Activated CD4-positive, alpha-beta T cell treated with anti-CD3 and anti-CD28 coated beads for 48 hours (primary cell): Measurements from ENCODE around the gene SYT14.
"Not testable (repeated sequence)": the region's sequence is repeated elsewhere in the genome, so short reads cannot be mapped to it uniquely, and the experiment has no call there.

Experiments used
- DNase-seq: peaks from one replicate; pipeline ENCODE4 v3.0.0-alpha.2; 2020

Gene SYT14

DNA sequence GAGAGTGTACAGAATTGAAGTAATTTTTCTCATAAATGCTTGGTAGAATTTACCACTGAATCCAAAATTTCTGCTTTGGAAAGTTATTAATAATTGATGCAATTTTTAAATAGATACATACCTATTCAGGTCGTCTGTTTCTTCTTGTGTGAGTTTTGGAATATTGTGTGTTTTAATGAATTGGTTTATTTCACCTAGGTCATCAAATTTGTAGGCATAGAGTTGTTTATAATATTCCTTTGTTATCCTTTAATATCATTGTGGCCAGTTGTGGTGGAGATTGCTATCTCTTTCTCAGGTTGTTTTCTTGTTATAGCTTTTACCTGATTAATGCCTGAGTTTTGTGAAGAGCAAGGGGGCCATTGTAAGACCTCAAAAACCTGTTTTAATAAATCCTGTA lies 93.5 kb downstream of the SYT14 start:
- DNase-seq = no peak

DNA sequence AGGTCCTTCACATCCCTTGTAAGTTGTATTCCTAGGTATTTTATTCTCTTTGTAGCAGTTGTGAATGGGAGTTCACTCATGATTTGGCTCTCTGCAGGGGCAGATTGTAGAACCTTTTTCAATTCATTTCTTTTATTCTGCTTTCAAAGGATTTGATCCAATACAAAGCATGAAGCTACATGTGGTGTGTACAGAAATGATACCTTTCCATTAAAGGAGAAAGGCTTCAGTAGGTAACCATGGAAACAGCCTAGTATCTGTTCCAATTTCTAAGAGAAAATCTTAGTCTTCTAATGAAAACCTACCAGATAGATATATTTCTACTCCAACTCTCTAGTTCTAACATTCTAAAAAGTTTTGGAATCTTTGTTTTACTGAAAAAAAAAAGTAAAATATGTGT lies 105.0 kb downstream of the SYT14 start:
- DNase-seq = no peak

DNA sequence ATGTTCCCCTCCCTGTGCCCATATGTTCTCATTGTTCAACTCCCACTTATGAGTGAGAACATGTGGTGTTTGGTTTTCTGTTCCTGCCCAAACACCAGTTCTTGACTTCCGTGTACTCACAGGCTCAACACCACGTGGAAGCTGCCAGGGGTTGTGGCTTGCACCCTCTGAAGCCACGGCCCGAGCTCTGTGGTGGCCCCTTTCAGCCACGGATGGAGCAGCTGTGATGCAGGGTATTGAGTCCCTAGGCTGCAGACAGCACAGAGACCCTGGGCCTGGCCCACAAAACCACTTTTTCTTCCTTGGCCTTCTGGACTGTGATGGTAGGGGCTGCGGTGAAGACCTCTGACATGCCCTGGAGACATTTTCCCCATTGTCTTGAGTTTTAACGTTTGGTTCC lies 111.6 kb downstream of the SYT14 start:
- DNase-seq = no peak

DNA sequence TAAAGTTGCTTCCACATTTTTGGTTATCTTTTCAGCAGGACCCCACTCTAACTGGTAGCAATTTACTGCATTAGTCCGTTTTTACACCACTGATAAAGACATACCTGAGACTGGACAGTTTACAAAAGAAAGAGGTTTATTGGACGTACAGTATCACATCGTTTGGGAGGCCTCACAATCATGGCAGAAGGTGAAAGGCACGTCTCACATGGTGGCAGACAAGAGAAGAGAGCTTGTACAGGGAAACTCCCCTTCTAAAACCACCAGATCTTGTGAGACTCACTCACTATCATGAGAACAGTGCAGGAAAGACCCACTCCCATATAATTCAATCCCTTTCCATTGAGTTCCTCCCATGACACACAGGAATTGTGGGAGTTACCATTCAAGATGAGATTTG lies 112.5 kb downstream of the SYT14 start:
- DNase-seq = not testable (repeated sequence)

DNA sequence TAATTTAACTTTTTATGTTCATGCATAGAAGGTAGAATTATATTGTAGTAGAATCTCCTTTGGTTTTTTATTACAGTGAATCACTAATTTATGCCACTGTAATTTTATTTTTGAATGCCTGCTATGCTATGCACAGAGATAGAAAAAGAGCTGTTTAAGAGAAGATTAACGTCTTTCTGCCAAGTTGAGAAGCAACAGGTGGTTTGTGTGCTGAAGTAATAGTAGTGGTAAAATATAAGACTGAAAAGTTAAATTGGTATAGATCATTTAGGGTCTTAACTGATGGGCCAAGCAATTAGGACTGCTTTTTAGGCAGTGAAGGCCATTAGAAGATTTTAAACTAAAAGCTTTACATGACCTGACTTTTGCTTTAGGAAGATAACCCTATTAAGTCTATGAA lies 115.1 kb downstream of the SYT14 start:
- DNase-seq = no peak

DNA sequence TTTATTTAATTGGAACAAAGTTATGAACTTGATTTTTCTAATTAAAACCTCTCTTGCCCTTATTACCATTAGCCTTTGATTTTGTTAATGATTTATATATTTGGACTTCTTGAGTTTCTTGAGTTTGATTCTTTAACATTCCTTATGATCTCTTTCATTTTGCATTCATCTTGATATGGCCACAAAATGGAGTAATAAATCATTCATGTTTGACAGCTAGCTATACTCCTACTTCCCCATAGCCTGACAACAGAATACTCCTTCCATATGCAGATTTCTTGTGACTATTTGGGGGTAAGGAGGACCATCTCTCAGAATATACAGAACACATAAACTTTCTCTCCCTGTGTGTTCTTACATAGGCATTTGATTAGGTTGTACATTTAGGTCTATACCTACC lies 119.6 kb downstream of the SYT14 start:
- no peak for DNase-seq

DNA sequence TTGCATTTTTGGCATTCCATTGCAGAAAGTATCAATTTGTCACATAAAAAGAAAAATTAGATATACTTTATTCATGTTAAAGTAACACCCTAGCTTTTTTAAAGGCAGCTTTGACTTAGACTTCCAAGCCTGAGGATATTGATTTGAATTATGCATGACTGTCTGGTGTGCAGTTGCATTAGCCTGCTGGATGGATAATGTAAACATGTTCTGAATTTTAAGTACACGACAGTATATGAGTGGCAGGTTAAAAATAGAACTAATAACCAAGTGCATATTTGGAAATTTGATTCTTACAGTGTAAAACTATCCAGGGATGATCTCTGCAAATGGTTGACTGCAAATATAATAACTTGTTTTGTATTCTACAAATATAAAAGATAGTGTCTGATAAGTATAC lies 124.0 kb downstream of the SYT14 start:
- no peak for DNase-seq

DNA sequence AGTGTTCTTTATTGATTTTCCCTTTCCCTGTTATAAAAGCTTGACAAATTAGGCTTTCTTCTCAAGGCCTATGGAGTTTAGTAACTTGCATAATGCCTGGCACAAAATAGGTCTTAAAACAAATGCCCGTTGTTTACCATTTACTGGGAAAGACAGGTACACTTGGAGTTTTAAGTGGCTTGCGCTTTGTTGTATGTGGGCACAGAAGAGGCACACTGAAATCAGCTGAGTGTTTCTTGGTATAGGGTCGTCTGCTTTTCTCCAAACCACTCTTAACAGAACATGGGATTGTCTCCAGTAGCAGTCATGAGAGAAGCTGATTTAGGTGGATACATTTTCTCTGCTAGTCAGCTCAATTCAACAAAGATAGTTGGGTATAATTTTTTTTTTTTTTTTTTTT lies 132.5 kb downstream of the SYT14 start:
- no peak for DNase-seq

DNA sequence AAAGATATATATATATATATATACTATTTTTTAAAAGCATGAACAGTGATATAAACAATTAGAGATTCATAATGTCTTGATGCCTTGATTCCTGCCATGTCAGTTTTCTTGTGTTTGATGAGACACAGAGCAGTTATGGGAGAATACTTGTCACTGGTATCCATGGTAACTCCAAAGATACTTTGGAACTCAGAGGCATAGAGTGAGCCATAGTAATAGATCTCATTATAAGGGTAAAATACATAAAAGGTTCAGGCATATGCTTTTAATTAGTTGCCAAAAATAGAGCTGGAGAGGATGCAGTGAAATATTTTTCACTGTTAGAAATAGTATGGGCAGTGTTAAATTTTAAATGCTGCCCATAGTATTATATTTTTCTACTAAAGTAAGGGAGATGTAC lies 134.1 kb downstream of the SYT14 start:
- DNase-seq = no peak

DNA sequence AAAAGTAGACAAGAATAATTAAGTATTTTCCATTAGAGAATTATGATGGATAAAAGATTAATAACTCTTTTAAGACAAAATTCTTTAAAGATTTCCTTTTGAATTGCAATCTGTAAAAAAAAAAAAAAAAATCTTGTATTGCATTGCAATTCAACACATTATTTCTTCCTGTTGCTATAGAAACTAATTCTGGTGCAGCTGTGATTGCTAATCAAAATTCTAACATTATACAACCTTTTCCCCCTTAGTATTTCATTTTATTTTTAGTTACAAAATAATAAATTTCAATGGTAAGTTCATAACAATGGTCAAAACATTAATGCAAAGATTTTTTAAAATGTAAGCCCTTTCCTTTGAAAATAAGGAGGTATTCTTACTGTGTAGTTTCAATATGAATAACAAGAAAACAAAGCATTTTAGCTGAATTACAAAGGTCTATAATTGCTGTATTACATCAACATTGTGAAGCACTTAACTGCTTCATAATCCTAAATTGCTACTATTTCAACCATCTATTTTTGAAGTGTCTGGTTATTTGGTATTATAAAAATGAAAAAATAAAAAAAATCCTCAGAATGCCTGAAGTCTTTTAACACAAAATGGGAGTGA lies 135.0 kb downstream of the SYT14 start:
- DNase-seq = no peak

DNA sequence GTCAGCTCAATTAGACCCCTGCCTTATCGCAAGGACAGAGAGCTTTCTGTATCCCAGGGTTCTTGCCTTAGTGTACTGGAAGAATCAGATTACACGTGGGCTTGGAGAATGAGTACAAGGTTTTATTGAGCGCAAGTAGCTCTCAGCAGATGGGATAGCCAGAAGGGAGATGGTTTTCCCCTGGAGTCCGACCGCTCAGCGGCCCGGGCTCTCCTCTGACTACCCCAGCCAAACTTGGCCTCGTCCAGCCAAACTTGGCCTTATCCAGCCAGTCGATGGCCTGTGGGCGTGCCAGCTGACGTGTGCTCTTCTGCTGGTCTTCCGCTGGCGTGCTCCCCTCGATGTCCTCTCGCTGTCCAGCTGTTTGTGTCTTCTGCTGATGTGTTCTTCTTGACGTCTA lies 136.9 kb downstream of the SYT14 start:
- DNase-seq = no peak

DNA sequence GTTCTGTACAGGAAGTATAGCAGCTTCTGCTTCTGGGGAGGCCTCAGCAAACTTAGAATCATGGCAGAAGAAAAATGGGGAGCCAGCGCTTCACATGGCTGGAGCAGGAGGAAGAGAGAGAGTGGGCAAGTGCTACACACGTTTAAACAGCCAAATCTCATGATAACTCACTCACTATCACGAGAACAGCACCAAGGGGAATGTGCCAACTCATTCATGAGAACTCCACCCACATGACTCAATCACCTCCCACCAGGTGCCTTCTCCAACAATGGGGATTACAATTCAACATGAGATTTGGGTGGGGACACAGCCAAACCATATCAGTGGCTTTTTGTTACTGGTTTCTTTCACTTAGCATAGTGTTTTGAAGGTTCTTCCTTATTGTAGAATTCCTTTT lies 138.6 kb downstream of the SYT14 start:
- no peak for DNase-seq

DNA sequence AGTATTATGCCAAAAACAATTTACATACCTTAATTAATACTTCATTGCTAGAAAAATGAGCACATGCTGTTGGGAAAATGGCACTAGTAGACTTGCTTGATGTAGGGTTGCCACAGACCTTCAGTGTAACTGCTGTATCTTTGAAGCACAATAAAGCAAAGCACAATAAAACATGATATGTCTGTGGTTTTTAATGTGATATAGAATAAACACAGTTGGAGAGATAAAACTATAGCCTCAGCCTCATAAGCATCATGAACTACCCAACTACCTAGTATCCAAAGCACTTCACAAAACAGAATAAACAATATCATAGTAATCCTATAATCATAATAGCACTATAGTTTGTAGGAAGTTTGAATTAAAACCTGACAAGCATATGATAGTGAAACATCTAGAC lies 143.5 kb downstream of the SYT14 start:
- DNase-seq = no peak

DNA sequence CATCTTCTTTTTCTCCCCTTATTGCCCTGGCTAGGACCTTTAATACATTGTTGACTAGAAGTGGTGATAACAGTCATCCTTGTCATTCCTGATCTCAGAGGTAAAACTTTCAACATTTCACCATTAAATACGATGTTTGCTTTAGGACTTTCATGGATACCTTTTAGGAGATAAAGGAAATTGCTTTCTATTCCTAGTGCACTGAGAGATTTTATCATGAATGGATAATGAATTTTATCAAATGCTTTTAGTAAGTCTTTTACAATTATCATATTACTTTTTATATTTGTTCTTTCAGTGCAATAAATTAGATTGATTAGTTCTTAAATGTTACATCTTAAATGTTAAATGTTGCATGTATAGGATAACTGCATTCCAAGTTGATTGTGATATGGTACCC lies 147.3 kb downstream of the SYT14 start:
- DNase-seq = no peak

DNA sequence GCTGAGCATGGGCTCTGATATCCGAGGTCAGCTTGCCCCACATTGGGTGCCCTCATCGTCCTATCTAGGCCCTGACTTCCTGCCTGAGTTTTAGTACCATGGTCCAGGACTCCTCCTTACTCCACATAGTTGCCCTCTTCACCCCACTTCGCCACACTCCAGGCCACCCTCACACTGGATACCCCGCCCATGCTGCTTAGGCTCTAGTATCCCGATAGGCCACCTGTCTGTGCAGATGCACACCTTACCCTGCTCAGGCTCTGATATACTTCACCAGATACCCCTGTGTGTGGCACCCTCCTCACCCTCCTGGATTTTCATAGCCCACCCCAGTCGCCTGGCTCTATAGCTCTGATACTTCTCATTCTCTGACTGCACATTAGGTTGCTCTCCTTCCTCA lies 149.0 kb downstream of the SYT14 start:
- no peak for DNase-seq

DNA sequence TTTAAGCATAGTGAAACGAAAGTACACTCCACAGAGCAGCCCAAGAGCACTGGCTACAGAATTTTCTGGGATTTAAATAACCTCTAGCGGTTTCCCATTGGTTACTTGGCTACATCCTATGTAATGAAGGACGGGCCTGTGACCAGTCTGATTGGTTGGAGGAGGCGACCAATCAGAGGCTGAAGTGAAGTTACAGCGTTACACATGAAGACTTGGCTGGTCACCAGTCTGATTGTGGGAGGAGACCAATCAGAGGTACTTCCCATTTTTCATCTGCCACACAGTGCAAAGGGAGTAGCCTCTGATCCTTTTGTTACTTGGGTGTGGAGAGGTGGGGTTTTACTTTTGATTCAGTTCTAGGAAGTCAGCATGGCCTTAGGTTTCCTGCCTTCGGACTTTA lies 151.8 kb downstream of the SYT14 start:
- no peak for DNase-seq

DNA sequence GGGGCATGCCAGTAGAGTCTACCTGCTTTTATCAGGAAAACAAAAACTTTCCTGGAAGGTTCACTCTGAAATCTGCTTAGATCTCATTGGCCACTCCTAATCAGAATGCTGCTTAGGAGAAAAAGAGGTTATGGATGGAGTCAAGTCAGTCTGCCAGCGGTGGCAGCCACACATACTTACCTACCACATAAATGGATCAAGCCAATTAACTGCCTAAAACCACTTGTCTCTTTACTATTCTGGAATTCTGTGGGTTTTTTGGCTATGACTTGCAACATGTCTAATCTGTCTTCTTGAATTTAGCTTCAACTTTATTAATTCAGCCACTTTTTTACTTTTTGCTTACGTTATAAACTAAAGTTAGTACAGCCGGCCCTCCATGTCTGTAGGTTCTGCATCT lies 154.3 kb downstream of the SYT14 start:
- DNase-seq = no peak

DNA sequence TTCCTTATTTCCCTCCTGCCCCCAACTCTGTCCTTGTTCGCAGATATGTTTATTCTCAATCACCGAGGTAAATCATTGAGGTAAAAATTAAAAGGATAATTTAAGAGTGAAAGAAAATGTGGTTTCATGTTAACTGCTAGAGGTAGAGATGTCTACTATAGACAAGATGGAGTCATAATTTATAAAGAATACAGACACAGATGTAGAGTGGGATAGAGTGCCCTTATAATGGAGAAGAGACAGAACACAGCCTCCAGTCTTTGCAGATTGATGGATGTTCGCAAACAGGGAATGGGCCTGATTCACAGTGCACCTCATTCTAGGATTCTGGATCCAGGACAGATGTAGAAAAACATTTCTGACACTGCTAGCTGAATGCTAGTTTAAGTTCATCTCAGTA lies 155.4 kb downstream of the SYT14 start:
- DNase-seq = no peak

DNA sequence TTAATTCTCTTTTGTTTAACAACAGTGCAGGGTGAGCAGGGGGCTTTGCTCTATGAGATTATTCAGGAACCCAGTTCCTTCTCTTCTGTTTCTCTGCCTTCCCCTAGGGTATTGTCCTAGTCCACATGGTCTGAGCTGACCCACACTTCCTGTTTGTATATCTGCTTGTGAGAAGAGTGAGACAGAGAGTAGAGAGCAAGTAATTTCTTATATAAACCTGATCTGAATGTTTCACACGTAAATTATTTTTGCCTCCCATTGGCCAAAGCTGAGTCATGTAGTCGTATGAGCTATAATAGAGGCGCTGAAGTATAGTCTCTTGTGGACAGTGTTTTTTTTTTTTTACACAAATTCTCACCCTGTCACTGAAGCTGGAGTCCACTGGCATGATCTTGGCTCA lies 160.3 kb downstream of the SYT14 start:
- no peak for DNase-seq

DNA sequence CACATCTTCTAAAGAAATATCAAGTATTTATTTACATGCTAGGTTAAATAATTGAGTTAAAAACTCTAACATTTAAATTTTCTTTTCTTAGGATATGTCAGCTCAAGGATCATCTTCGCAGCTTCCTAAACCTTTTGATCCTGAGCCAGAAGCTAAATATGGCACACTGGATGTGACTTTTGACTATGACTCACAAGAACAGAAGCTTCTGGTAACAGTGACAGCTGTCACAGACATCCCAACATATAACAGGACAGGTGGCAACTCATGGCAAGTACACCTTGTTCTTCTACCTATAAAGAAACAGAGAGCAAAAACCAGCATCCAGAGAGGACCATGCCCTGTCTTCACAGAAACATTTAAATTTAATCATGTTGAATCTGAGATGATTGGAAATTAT lies 161.9 kb downstream of the SYT14 start:
- DNase-seq = no peak

DNA sequence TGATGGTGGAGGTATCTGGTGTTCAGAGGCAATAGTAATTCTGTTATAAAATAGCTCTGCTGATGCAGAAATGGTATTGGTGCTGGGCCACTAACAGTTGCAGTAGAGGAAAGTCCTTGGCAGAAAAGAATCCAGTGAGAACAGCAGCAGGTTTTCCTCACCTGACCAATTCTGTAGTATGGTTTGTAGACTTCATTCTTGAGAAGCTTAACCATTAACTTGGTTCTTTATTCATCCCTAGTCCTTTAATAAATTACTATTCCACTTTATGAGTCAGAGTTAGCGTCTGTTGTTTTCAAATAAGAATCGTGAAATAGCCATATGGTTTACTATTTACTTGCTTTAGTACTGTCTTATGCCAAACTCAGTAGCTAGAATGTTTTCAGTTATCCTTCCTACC lies 166.1 kb downstream of the SYT14 start:
- no peak for DNase-seq

DNA sequence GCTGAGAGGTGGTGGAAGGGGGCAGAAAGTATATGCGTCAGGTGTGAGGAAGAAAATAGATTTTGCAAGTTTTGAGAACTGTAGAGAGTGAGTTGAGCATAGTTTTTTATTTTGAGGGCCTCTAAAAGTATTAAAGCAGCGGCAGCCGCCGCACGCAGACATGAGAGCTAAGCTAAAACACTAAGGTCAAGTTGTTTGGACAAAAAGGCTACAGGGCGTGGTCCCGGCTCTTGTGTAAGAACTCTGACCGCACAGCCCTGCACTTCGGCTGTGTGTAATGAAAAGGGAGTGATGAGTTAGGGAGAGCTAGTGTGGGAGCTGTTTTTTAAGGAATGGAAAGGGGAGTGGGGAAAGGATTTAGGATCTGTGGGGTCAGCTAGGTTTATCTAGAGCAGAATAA lies 174.9 kb downstream of the SYT14 start:
- DNase-seq = not testable (repeated sequence)

DNA sequence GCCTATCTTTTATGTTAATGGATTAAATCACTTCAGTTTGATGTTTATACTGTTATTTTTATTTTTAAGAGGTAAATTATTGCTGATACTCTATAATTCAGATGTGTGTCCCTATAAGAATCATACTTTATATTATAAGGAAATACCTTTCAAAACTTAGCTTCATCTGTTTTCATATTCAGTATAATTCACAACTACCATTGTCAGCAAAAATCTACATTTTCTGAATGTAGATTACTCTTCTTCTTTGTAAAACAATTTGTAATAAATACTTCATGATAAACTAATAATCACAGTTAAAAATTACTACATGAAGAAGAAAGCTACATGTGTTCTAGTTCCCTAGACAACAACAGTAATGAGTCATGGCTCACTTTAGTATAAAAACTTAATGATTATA lies 179.2 kb downstream of the SYT14 start:
- no peak for DNase-seq

DNA sequence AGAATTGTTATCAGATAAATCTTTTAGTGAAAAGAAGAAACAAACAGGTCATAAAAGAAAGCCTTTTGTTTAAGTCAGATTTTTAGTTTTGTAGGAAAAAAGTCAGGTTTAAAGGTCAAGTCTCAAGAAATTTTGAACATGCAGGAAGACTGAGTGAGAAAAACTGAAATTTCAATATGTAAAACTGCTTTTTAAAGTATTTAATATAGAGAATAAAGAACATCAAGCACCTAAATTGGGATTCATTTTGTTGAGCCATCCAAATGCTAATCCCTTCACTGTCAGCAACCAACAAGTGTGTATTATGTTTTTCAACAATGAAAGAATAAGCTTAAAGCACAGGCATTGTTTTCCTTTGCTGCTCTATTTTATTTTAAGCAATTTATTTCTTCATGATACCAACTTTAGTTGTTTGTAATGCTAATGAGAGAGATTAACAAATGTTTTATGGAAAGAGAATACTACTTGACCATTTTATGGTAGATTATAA lies 179.7 kb downstream of the SYT14 start:
- no peak for DNase-seq

DNA sequence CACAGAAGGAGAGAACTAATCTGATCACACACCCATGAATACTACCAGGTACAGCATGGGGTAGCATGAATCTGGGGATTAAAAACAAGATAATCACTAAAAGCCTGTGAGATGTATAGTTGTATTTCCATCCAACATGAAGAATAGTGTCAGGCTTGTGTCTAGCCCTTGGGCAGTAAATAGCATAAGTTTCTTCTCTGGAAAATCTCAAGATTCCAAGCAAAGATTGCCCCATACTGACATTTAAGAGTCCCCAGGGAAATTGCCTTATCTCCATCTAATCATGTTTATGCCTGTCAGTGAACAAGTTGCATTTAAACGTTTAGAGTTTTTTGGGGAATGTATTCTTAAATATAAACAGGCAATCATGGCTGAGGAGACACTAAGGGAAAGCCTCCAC lies 185.4 kb downstream of the SYT14 start:
- no peak for DNase-seq
